ENCODE data around the gene IGSF22. TPM values are rescaled to one million over a fixed set of nuclear protein-coding genes. Genes with fewer than 3 reads are reported as not detected.

IGSF22 gene
- total RNA-seq, 1 donor from 2014 or later = not detected

DNA sequence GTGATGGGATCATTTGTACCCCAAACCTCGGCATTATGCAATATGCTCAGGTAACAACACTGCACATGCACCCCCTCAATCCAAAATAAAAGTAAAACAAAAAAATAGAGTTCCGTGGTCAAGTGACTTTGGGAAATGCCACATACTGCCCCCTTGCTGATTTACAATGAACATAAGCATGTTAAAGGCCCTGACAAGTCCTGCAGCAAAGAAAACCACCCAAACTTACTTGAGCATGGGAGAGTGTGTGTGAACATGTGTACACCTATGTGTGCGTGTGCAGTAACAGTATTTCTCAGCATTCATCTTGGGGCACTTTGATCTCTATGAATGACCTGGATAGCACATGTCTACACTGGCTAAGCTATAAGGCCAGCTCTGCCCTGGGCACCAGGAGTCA, 15.8 kb upstream of the IGSF22 start:
- no peak for DNase-seq (ENCODE audit: low spot score)
- Mint-ChIP-seq H3K4me1 (ENCODE audit: low read depth) (no peaks in the 10 kb centered on the region), H3K27me3 (ENCODE audit: low read depth) (peaks cover 2% of the 10 kb centered on the region), H3K27ac (ENCODE audit: unreplicated experiment) (no peak overlapping the region), H3K36me3 (ENCODE audit: low read depth) (no peaks in the 10 kb centered on the region), H3K4me3 (ENCODE audit: unreplicated experiment) (no peak overlapping the region), H3K9me3 (ENCODE audit: low read depth) (no peaks in the 10 kb centered on the region)
- TF ChIP-seq, protein P1, sequence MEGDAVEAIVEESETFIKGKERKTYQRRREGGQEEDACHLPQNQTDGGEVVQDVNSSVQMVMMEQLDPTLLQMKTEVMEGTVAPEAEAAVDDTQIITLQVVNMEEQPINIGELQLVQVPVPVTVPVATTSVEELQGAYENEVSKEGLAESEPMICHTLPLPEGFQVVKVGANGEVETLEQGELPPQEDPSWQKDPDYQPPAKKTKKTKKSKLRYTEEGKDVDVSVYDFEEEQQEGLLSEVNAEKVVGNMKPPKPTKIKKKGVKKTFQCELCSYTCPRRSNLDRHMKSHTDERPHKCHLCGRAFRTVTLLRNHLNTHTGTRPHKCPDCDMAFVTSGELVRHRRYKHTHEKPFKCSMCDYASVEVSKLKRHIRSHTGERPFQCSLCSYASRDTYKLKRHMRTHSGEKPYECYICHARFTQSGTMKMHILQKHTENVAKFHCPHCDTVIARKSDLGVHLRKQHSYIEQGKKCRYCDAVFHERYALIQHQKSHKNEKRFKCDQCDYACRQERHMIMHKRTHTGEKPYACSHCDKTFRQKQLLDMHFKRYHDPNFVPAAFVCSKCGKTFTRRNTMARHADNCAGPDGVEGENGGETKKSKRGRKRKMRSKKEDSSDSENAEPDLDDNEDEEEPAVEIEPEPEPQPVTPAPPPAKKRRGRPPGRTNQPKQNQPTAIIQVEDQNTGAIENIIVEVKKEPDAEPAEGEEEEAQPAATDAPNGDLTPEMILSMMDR (IDR thresholded peaks at IDR 0.05) = peak; percentile 21

DNA sequence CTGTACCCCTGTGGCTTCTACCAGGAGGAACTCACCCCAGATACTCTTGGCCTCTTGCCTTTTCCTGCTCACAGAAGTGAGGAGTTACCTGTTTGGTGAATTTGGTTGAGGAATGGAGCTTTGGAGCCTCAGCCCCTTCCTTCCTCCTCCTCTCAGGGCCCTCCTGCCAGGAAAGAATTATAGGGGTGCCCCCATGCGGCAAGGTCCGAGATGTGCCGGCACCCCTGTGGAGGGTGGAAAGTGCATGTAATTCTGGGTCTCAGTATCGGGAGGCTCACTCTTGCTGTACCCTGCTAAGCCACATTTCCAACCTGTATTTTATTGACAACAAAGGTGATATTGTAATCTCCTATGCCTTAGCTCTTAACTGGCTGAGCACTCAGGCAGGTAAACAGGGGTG, 13.7 kb upstream of the IGSF22 start:
- Mint-ChIP-seq H3K36me3 (ENCODE audit: low read depth) (no peaks in the 10 kb centered on the region), H3K27ac (ENCODE audit: unreplicated experiment) (no peak overlapping the region), H3K9me3 (ENCODE audit: low read depth) (no peaks in the 10 kb centered on the region), H3K4me3 (ENCODE audit: unreplicated experiment) (no peak overlapping the region), H3K4me1 (ENCODE audit: low read depth) (no peaks in the 10 kb centered on the region), H3K27me3 (ENCODE audit: low read depth) (peaks cover 2% of the 10 kb centered on the region)
- DNase-seq (ENCODE audit: low spot score) = no peak
- TF ChIP-seq, protein P1 (IDR thresholded peaks at IDR 0.05) = no peak

DNA sequence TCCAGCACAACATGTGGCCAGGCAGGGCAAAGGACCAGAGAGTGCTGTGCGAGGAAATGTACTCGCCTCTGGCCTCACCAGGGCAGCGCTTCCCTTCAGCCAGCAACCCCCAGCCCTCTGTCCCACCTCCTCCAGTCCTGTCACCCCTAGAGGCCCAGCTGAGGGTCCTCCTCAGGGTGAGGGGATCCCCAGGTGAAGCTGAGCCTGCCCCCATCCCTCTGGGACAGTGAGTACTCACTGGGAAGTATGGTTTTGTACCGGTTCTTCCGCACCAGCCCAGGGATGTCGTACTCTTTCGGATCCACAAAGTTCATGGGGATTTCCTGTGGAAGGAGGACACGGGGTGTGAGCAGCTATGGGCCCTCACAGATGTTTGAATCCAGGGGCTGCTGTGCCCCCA, 11.7 kb upstream of the IGSF22 start:
- peaks cover 2% of the 10 kb centered on the region for H3K27me3 Mint-ChIP-seq (ENCODE audit: low read depth)
- H3K27ac Mint-ChIP-seq (ENCODE audit: unreplicated experiment) = no peak overlapping the region
- DNase-seq (ENCODE audit: low spot score) = peak; percentile 76
- H3K36me3 Mint-ChIP-seq (ENCODE audit: low read depth) = no peaks in the 10 kb centered on the region
- no peaks in the 10 kb centered on the region for H3K9me3 Mint-ChIP-seq (ENCODE audit: low read depth)
- no peaks in the 10 kb centered on the region for H3K4me1 Mint-ChIP-seq (ENCODE audit: low read depth)
- no peak overlapping the region for H3K4me3 Mint-ChIP-seq (ENCODE audit: unreplicated experiment)
- TF ChIP-seq, protein P1 (IDR thresholded peaks at IDR 0.05) = no peak

DNA sequence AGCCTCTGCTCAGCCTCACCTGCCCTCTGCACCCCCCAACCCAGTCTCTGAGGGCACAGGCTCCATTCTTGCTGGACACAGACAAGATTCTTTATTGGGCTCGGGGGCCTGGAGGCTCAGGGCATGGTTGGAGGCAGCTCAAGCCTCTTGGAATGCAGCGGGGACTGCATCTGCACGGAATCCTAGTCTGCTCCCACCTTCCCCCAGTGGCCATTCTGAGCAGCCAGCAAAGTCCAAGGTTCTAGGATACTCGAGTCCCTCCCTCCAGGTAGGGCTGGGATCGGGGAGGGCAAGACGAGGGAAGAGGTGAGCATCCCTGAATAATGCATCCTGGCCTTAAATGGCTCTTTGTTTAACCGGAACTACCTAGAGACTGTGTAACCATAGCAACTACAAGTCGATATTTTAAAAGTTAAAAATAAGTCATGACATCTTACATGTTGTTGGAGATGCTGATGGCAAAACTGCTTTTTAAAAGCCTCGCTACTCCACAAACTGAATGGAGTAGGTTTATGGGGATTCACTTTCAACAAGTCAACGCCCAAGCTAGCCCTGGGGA, 10.7 kb upstream of the IGSF22 start:
- Mint-ChIP-seq H3K4me1 (ENCODE audit: low read depth) (no peaks in the 10 kb centered on the region), H3K27me3 (ENCODE audit: low read depth) (peaks cover 2% of the 10 kb centered on the region), H3K27ac (ENCODE audit: unreplicated experiment) (no peak overlapping the region)

DNA sequence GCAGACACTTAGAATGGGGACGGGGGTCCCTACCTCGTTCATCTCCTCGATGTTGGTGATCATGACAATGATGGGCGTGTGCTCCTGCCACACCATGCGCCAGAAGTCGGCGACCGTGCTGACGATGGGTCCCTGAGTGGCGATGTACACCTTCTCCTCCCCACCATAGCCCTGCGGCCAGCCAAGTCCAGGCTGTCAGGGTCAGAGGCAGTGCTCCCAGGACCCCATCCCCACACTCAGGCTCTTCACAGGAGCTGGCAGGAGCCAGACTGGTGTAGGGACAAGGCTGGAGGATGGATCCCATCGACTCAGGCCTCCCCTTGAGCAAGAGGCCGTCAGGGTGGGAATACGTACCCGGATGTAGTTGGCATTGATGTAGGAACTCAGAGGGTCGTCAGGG, 7.2 kb upstream of the IGSF22 start:
- H3K36me3 Mint-ChIP-seq (ENCODE audit: low read depth) = no peaks in the 10 kb centered on the region
- DNase-seq (ENCODE audit: low spot score) = peak; percentile 73
- H3K27me3 Mint-ChIP-seq (ENCODE audit: low read depth) = peaks cover under 1% of the 10 kb centered on the region
- TF ChIP-seq, protein P1 (IDR thresholded peaks at IDR 0.05) = no peak
- no peak overlapping the region for H3K27ac Mint-ChIP-seq (ENCODE audit: unreplicated experiment)
- H3K9me3 Mint-ChIP-seq (ENCODE audit: low read depth) = no peaks in the 10 kb centered on the region
- H3K4me1 Mint-ChIP-seq (ENCODE audit: low read depth) = no peaks in the 10 kb centered on the region
- no peak overlapping the region for H3K4me3 Mint-ChIP-seq (ENCODE audit: unreplicated experiment)

More for the DNA sequence above, 10.7 kb upstream of the IGSF22 start:
- Mint-ChIP-seq H3K9me3 (ENCODE audit: low read depth) (no peaks in the 10 kb centered on the region), H3K36me3 (ENCODE audit: low read depth) (no peaks in the 10 kb centered on the region), H3K4me3 (ENCODE audit: unreplicated experiment) (no peak overlapping the region)
- no peak for DNase-seq (ENCODE audit: low spot score)
- TF ChIP-seq, protein P1 (IDR thresholded peaks at IDR 0.05) = no peak
